K562 treated with DMSO at 1 percent for 12 hours (cell line): ENCODE data around the gene MNDA. TPM values are rescaled to one million over a fixed set of nuclear protein-coding genes. Genes with fewer than 3 reads are reported as not detected.

Experiments used
- total RNA-seq: library from RNA; unstranded; fragments of 300-600 nt; gene quantifications from 2 replicates; pipeline ENCODE4 v1.2.3, GENCODE V29; 2022; ENCODE audit not compliant: insufficient read depth

The MNDA gene
- not detected in 2 replicates for total RNA-seq

GRCh38 chr1:158830904-158831507 lies at the start of gene MNDA:
TSS of gene MNDA (plus strand) at chr1:158831351. CDS start at chr1:158842154, 10,803 bp downstream.

Other genes starting within 250 kb of the MNDA start
- gene OR10Z1, start 226.1 kb upstream of the MNDA start, total RNA-seq = not detected in 2 replicates
- gene SPTA1, start 144.6 kb upstream of the MNDA start, total RNA-seq = 10.0 and 15.3 TPM in 2 replicates
- gene OR6K2, start 130.7 kb upstream of the MNDA start, total RNA-seq = not detected in 2 replicates
- gene OR6K3, start 110.6 kb upstream of the MNDA start, total RNA-seq = not detected in 2 replicates
- not detected in 2 replicates for gene OR6K6, start 76.6 kb upstream of the MNDA start, total RNA-seq
- gene OR6N1, start 59.2 kb upstream of the MNDA start, total RNA-seq = 0.54 TPM in 1 of 2 replicates, not detected in the other
- not detected in 2 replicates for gene OR6N2, start 50.1 kb upstream of the MNDA start, total RNA-seq
- not detected in 2 replicates for gene PYHIN1, start 100.2 kb downstream of the MNDA start, total RNA-seq
- 14.1 and 28.2 TPM in 2 replicates for gene IFI16, start 178.6 kb downstream of the MNDA start, total RNA-seq
- 1.2 and 2.7 TPM in 2 replicates for gene AIM2, start 245.4 kb downstream of the MNDA start, total RNA-seq